Left cardiac atrium (tissue), 4 donors: ENCODE results near the gene UVRAG. TPM values are rescaled to one million over a fixed set of nuclear protein-coding genes. Genes with fewer than 3 reads are reported as not detected.

Experiments
- ATAC-seq, 2 donors: fragments of 200-7000 bp; cut with Tn5 transposase; one replicate each; pipeline ENCODE4 v1.9.1; 2020; ENCODE audit warnings: mild to moderate bottlenecking in 2 of 2, moderate library complexity in 2 of 2
- DNase-seq: peaks from one replicate; pipeline ENCODE4 v3.0.0-alpha.2; 2020
- intact Hi-C, 2 donors: fragments of 100-400 bp; cut with DNase I; formaldehyde crosslinking; loops; one replicate each; pipeline versions ENCODE4 v1.14.1 to v1.15.1; 2022 to 2023
- total RNA-seq, 2 donors: library from RNA; stranded (reverse); fragmentation: NEBNext Ultra II Directional; extraction: Animal tissue kit (Norgen Biotek cat#: 25700); gene quantifications; one replicate each; pipeline ENCODE4 v1.2.1, GENCODE V29; 2021
- donor health status: DM: no; HTN: yes; CAD: no.
- donor health status: DM: no; HTN: yes; CAD: no; lungs with severe emphysema.
- donor health status: DM: yes; HTN: yes; CAD: no.
- donor health status: Dilated cardiomyopathy.

Gene UVRAG
- total RNA-seq, 2 donors from 2014 or later, result 13.9 to 17.7 TPM

DNA sequence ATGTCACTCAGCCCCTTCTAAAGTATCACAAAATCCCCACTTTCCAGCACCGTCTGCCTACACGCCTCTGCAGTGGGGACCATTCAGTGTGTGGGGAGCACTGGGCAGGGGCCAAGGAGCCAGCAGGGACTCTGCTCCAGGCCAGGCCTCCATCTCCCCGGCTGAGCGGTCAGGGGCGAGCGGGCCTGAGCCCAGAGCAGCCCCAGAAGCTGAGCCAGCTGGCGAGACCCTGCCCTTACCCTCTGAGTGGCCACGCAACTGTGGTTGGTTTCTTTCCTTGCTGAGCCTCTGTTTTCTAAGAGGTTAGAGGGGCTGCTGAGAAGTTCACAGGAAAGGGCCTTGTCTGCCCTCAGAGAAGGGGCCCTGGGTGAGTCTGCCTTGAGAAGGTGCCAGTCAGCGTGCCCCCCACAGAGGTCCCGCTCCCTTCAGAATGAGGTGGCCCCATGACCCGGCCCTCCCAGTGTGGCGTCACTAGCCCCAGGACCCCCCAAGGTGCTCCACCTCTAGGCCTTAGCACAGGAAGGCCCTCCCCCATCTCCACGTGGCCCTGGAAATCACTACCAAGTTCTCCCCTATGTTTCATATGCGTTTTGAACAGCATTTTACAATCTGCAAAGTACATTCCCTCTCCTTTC lies 344.4 kb downstream of the UVRAG start:
- intact Hi-C loops, result loop anchor here in 1 of 2 donors (10.0 kb wide), 1 partner anchor 345 kb away; the partner anchor contains the start of gene UVRAG
- DNase-seq (no peak), ATAC-seq (no peak)

GRCh38 chr11:76159983-76160661 lies 345.1 kb downstream of the UVRAG start:
- intact Hi-C loops, result loop anchor here in 1 of 2 donors (10.0 kb wide), 1 partner anchor 345 kb away; the partner anchor contains the start of gene UVRAG
- ATAC-seq, result no peak
- no peak for DNase-seq

DNA sequence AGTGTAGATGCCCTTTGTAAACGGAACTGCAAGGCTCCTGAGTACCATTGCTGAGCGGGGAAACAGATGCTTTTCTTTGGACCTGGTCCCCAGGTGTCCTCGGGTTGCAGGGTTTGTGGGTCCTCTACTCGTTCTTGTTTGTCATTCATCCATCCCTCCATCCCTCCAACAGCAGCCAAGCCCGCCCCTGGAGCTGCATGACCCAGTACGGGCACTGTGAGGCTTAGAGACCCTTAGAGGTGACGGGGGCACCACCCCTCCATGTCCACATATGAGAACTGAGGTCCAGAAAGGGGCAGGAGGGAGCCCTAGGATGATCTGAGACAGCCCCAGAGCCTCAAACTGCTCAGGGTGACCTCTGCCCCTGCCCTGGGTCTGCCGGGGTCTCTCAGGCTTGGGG lies 345.8 kb downstream of the UVRAG start:
- ATAC-seq (no peak), DNase-seq (no peak)
- intact Hi-C loops, result no loop called here

DNA sequence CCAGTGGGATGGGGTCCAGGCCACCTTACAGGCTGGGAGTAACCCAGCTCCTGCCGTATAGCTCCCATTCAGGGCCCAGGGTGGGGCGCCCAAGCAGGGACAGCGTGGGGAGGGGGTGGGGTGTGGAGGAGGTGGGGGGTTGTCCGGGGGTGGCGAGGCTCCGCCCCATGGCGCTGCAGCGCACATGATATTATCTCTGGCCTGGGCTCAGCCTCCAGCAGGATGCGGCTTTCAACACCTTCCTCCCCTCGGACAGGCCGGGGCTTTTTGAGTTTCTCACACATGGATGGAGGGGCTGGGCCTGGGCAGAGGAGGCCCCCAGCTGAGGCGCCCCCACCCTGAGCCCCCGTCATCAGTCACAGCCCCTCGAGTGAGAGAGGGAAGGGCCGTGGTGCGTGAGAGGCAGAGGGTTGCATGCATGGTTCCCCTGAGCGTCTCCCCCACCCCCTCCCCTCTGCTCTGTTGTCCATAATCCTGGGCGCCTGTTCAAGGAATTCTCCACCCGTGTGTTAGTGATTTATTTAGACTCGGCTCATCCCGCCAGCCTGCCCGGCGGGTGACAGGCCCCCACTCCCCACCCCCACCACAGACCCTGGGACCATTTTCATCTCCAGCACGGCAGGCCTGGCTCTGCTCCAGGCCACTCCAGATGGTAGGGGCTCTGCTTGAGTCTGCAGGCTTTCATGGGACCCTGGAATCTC lies 346.4 kb downstream of the UVRAG start:
- ATAC-seq (peak; percentile 80 to 81), DNase-seq (peak; percentile 57)
- intact Hi-C loops, result no loop called here

DNA sequence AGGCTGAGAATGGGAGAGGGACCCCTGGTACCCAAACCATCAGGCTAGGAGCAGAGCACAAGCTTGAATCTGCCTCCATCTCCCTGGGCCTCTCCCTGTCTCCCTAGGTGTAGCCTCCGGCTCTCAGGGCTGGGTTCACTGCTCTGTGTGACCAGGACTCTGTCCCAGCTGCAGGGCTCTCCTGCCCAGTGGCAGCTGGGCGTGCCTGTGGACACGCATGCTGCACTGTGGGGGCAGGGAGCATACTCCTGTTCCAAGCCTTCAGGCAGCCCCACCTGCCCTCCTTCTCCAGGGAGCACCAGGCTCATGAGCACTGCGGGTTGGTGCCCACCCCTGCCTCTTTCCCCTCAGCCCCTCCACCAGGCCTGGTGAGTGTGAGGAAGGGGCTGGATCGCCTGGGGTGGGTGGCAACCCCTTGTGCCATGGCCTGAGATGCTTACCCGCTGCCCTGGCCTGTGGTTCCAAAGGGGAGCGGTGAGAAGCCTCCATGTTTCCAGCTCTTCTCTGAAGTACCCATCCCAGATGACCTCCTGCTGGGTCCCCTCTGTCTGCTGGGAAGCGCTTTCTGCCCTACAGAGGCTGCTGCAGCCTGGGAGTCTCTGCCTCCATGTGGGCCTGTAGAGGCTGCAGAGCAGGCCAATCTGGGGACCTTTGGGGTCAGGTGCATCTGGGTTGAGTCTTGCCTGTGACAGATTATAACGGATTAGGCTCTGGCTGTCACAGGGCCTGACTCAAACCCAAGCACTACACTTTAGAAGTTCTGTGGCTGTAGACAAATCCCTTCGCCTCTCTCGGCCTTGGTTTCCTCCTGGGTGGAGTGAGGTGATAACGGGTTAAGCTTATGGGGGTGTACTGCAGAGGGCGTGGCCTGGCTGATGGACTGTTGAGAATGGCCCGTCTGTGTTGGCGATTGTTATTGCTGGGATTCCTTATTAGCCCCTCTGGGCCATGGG lies 347.6 kb downstream of the UVRAG start:
- peak; percentile 17 for DNase-seq
- no peak for ATAC-seq
- intact Hi-C loops, result no loop called here

DNA sequence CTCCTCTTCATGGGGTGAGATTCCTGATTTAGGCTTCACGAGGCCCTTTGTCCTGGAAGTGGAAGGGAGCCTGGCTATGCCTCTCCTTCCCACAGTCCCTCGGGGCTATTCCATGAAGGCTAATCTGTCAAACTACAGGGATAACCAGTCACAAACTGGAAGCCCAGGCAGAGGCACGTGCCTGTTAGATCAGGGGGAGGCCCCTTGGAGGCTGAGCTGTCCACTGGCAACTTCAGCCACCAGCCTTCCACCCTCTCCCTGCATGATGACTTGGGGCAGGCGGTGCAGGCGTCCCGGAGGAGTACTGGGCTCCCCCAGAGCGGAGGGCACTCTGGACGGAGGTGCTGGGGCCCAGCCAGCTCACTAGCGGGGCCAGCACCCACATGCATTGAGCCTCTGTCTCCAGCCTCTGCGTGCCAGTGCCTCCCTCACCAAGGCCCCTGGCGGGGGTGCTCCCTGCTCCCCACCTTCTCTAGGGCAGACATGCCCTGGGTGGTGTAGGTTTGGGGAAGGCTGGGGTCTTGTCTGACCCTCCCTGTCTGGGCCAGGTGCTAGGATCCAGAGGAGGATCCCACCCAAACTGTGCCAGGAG lies 348.4 kb downstream of the UVRAG start:
- intact Hi-C loops, result no loop called here
- no peak for DNase-seq
- ATAC-seq, result peak in 1 of 2 donors; percentile 3

- no peak for DNase-seq
- intact Hi-C loops, result no loop called here
Measured at GRCh38 chr11:76164081-76164480, 349.1 kb downstream of the UVRAG start.

GRCh38 chr11:76164861-76165751 lies 350.1 kb downstream of the UVRAG start:
- no peak for ATAC-seq
- intact Hi-C loops, result no loop called here
- DNase-seq, result no peak

More at GRCh38 chr11:76164081-76164480, 349.1 kb downstream of the UVRAG start:
- ATAC-seq, result no peak

- ATAC-seq (no peak), DNase-seq (no peak)
- intact Hi-C loops, result no loop called here
Measured at GRCh38 chr11:76166314-76166713, 351.3 kb downstream of the UVRAG start.

- intact Hi-C loops, result no loop called here
- DNase-seq (no peak), ATAC-seq (no peak)
Measured at GRCh38 chr11:76167590-76167989, 352.6 kb downstream of the UVRAG start.

- DNase-seq (peak; percentile 13), ATAC-seq (no peak)
- intact Hi-C loops, result no loop called here
Measured at GRCh38 chr11:76169473-76169896, 354.5 kb downstream of the UVRAG start.

DNA sequence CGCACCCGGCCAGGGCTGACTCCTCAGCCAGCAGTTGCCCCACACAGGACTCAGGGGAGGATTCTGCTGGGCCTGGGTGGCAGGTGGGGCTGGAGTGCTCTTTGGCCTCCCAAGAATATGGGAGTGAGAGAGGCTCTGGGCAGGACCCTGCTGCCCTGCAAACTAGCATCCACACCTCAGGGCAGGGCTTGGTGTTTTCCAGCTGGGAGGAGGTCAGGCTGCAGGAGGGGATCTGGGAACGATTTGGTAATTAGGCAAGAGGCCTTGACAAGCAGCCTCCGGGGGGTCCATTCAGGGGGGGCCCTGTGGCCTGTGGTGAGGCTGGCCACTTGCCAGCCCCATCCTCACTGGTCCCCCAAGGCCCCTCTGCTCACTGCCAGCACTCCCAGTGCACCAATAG lies 355.5 kb downstream of the UVRAG start:
- DNase-seq (no peak), ATAC-seq (no peak)
- intact Hi-C loops, result no loop called here

- intact Hi-C loops, result no loop called here
- ATAC-seq (no peak), DNase-seq (no peak)
Measured at GRCh38 chr11:76172583-76172982, 357.6 kb downstream of the UVRAG start.

DNA sequence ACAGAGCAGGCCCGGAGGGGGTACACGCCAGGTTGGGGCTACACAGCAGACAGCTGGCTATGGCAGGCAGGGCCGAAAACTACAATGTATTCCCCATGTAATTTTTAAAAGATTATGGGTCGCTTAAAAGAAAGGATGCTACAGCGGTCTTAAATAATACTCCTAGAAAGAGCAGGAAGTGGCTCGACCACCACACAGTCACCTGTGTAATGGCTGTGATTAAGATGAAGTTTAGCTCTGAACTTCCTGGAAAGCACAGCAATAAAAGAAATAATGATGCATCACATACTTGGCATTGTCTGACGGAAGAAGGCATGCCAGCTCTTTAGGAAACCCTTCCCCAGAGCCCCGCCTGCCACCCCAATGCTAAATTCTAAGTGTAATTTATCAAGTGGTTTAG lies 358.7 kb downstream of the UVRAG start:
- DNase-seq (no peak), ATAC-seq (no peak)
- intact Hi-C loops, result no loop called here

- ATAC-seq, result no peak
- intact Hi-C loops, result no loop called here
- DNase-seq, result no peak
Measured at GRCh38 chr11:76174330-76174729, 359.3 kb downstream of the UVRAG start.

DNA sequence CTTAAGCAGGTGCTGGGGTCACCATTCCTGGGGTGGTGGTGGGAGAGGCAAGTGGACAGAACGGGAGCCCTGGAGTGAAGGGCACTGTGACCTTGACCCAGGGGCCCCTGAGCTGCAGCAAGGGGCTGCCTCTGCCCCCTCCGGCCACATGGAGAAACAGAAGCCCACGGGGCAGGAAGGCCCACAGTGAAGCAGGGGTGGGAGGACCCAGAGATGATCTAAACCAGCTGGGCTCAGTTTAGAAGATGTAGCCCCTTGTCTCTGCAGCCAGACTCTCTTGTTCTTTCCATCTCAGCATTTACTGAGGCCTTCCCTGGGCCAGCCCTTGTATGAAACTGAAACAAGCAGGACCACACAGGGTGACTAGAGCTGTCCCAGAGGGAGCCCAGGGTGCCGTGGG lies 360.8 kb downstream of the UVRAG start:
- ATAC-seq (no peak), DNase-seq (no peak)
- intact Hi-C loops, result no loop called here

GRCh38 chr11:76176463-76176862 lies 361.5 kb downstream of the UVRAG start:
- DNase-seq, result no peak
- intact Hi-C loops, result no loop called here

DNA sequence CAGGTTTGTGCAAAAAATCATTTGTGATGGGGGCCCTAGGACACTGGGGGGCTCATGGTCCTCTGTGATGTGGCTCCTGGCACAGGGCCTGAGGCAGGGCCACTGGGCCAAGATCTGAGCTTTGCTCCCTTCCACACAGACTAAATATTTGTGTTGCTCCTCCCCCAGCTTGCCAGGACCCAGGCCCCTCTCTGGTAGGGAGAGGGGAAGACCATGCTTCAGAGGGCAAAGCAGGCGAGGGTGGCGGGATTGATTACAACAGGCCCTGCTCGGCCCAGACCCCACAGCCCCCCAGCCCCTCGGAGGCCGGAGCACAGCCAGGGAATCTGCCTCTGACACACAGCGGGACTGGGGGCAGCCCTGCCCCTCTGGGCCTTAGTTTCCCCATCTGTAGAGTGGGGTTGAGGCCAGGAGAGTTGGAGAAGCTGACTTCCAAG lies 362.3 kb downstream of the UVRAG start:
- ATAC-seq (no peak), DNase-seq (no peak)
- intact Hi-C loops, result no loop called here

More at GRCh38 chr11:76176463-76176862, 361.5 kb downstream of the UVRAG start:
- ATAC-seq, result no peak
